GM12878 (cell line): ENCODE data around the gene DUSP16.
"Not testable (repeated sequence)": the region's sequence is repeated elsewhere in the genome, so short reads cannot be mapped to it uniquely, and the experiment has no call there.

Experiments used
- ASH2L ChIP-seq: fragments of 300-600, 200-600 bp; sonication (generic); IDR thresholded peaks from 2 replicates; pipeline ENCODE4 v1.6.1; 2017; ENCODE audit warnings: low read depth, mild to moderate bottlenecking, borderline replicate concordance
- ELK1 ChIP-seq: IDR thresholded peaks from 2 replicates; pipeline ENCODE4 v1.6.1; 2012; ENCODE audit warnings: low read depth, low read length, improper control_type of control experiment
- ETV6 ChIP-seq, 2 experiments: fragments of 450-650 bp in 1 of 2; IDR thresholded peaks in 1 of 2; conservative IDR thresholded peaks in 1 of 2; 2 replicates each; pipeline ENCODE4 v1.6.1; 2014; ENCODE audit warnings: antibody characterized with exemption in 1 of 2, borderline replicate concordance in 1 of 2, low read depth in 1 of 2, mild to moderate bottlenecking in 1 of 2, moderate library complexity in 1 of 2
- EZH2 ChIP-seq: IDR thresholded peaks from 2 replicates; pipeline ENCODE4 v1.6.1; 2012; ENCODE audit warnings: low read depth, mild to moderate bottlenecking, control low read depth, inconsistent platforms, low read length, borderline replicate concordance; ENCODE audit not compliant: control insufficient read depth
- PAX8 ChIP-seq: fragments of 450-650 bp; IDR thresholded peaks from 2 replicates; pipeline ENCODE4 v1.6.1; 2017; ENCODE audit warnings: mild to moderate bottlenecking, moderate library complexity
- POLR2A ChIP-seq: IDR thresholded peaks from 2 replicates; pipeline ENCODE4 v1.6.1; 2011; ENCODE audit warnings: low read depth, mild to moderate bottlenecking, low read length
- RCOR1 ChIP-seq: conservative IDR thresholded peaks from 2 replicates; pipeline ENCODE4 v1.6.1; 2012; ENCODE audit warnings: low read depth, low read length, improper control_type of control experiment
- SIN3A ChIP-seq: IDR thresholded peaks from 2 replicates; pipeline ENCODE4 v1.6.1; 2012; ENCODE audit warnings: low read depth, low read length, improper control_type of control experiment
- TAF1 ChIP-seq: IDR thresholded peaks from 2 replicates; pipeline ENCODE4 v1.6.1; 2011; ENCODE audit warnings: mild to moderate bottlenecking, low read depth, low read length, borderline replicate concordance
- TF ChIP-seq, protein P1 (sequence below), 3 experiments: IDR thresholded peaks in 2 of 3; conservative IDR thresholded peaks in 1 of 3; 2 replicates each; pipeline ENCODE4 v1.5.1; 2011; ENCODE audit warnings: low read depth in 3 of 3, low read length in 3 of 3, mild to moderate bottlenecking in 3 of 3, control low read depth in 2 of 3, moderate library complexity in 2 of 3, inconsistent platforms in 1 of 3, mixed read lengths in 1 of 3; ENCODE audit not compliant: control insufficient read depth in 2 of 3, insufficient read depth in 1 of 3; ENCODE audit errors: extremely low read depth in 1 of 3

- TF ChIP-seq, protein P1, sequence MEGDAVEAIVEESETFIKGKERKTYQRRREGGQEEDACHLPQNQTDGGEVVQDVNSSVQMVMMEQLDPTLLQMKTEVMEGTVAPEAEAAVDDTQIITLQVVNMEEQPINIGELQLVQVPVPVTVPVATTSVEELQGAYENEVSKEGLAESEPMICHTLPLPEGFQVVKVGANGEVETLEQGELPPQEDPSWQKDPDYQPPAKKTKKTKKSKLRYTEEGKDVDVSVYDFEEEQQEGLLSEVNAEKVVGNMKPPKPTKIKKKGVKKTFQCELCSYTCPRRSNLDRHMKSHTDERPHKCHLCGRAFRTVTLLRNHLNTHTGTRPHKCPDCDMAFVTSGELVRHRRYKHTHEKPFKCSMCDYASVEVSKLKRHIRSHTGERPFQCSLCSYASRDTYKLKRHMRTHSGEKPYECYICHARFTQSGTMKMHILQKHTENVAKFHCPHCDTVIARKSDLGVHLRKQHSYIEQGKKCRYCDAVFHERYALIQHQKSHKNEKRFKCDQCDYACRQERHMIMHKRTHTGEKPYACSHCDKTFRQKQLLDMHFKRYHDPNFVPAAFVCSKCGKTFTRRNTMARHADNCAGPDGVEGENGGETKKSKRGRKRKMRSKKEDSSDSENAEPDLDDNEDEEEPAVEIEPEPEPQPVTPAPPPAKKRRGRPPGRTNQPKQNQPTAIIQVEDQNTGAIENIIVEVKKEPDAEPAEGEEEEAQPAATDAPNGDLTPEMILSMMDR (IDR thresholded peaks at IDR 0.05 in 2 of 3, conservative IDR thresholded peaks at IDR 0.05 in 1 of 3; ENCODE audit: control insufficient read depth in 2 of 3, extremely low read depth in 1 of 3, insufficient read depth in 1 of 3, low read depth in 3 of 3, low read length in 3 of 3), result not testable (repeated sequence)
- not testable (repeated sequence) for TF ChIP-seq SIN3A; ETV6 (conservative IDR thresholded peaks at IDR 0.05 in 1 of 2, IDR thresholded peaks at IDR 0.05 in 1 of 2; ENCODE audit: borderline replicate concordance in 1 of 2, low read depth in 1 of 2); POLR2A; TAF1; ELK1; ASH2L; EZH2; RCOR1; PAX8
Observed at GRCh38 chr12:12596598-12596997, 33.9 kb upstream of the DUSP16 start.
